ENCODE data around the gene ELP4. TPM values are rescaled to one million over a fixed set of nuclear protein-coding genes. Genes with fewer than 3 reads are reported as not detected.

The ELP4 gene
- total and polyA plus RNA-seq, 8 donors: 15.5 to 26.0 (median 21.9) TPM

- Histone ChIP-seq H3K4me1 (peaks cover 3 to 34% of the 10 kb centered on the region in 2 donors), H3K36me3 (no peaks in the 10 kb centered on the region), H3K27me3 (peaks cover 100% of the 10 kb centered on the region in 2 donors), H3K27ac (no peak overlapping the region), H3K4me3 (no peak overlapping the region), H3K9me3 (no peaks in the 10 kb centered on the region)
- TF ChIP-seq CTCF (IDR thresholded peaks at IDR 0.05): no peak
- no peak for ATAC-seq
- intact Hi-C loops (cut with DNase I): no loop called here
- DNase-seq: peak in 1 of 4 donors; percentile 65
Observed at GRCh38 chr11:31805629-31806185, 296.1 kb downstream of the ELP4 start.

- no peak for TF ChIP-seq CTCF (IDR thresholded peaks at IDR 0.05)
- Histone ChIP-seq H3K36me3 (no peaks in the 10 kb centered on the region), H3K4me3 (no peak overlapping the region), H3K9me3 (no peaks in the 10 kb centered on the region), H3K27me3 (peaks cover 100% of the 10 kb centered on the region in 2 donors), H3K4me1 (peaks cover 5 to 41% of the 10 kb centered on the region in 2 donors), H3K27ac (no peak overlapping the region)
- ATAC-seq (no peak), DNase-seq (peak in 1 of 4 donors; percentile 70)
- intact Hi-C loops (cut with DNase I): no loop called here
Observed at GRCh38 chr11:31806186-31806927, 296.8 kb downstream of the ELP4 start.

GRCh38 chr11:31806928-31807798 lies 297.6 kb downstream of the ELP4 start:
- Histone ChIP-seq H3K27ac (no peak overlapping the region), H3K4me3 (no peak overlapping the region), H3K36me3 (no peaks in the 10 kb centered on the region), H3K4me1 (peaks cover 11 to 46% of the 10 kb centered on the region in 2 donors), H3K9me3 (no peaks in the 10 kb centered on the region), H3K27me3 (peaks cover 98 to 100% of the 10 kb centered on the region in 2 donors)
- intact Hi-C loops (cut with DNase I): no loop called here
- no peak for DNase-seq
- TF ChIP-seq CTCF (IDR thresholded peaks at IDR 0.05): no peak
- ATAC-seq: no peak

GRCh38 chr11:31807799-31808667 lies 298.5 kb downstream of the ELP4 start:
- Histone ChIP-seq H3K9me3 (no peaks in the 10 kb centered on the region), H3K4me3 (no peak overlapping the region), H3K4me1 (peaks cover 15 to 55% of the 10 kb centered on the region in 2 donors), H3K36me3 (no peaks in the 10 kb centered on the region), H3K27me3 (peaks cover 97 to 100% of the 10 kb centered on the region in 2 donors), H3K27ac (no peak overlapping the region)
- intact Hi-C loops (cut with DNase I): no loop called here
- DNase-seq: no peak
- TF ChIP-seq CTCF (IDR thresholded peaks at IDR 0.05): no peak
- ATAC-seq: no peak
